ENCODE data around the gene COL4A4. TPM values are rescaled to one million over a fixed set of nuclear protein-coding genes. Genes with fewer than 3 reads are reported as not detected.

COL4A4 gene
- total and polyA plus RNA-seq, 10 donors = 2.0 to 8.4 (median 5.4) TPM

GRCh38 chr2:227130636-227131035 is 33.4 kb downstream of the COL4A4 start:
- intact Hi-C loops (cut with DNase I; ENCODE audit: low total_unique reads) = loop anchor here (2.0 kb wide), 1 partner anchor 108 kb away; no protein-coding TSS in a partner anchor
- WGBS, 5 donors = 83 to 88% (median 86%) methylated on average over 8 of the region's 8 CpGs
- H3K4me3 ChIP-seq = no peak overlapping the region
- H3K27ac ChIP-seq = no peak overlapping the region
- H3K36me3 ChIP-seq = no peaks in the 10 kb centered on the region
- no peaks in the 10 kb centered on the region for H3K9me3 ChIP-seq
- H3K27me3 ChIP-seq (replicated peaks in 1 of 7) = peaks cover 0 to 6% (median 0%) of the 10 kb centered on the region in 7 donors
- TF ChIP-seq POLR2A (IDR thresholded peaks at IDR 0.05) (no peak), CTCF (IDR thresholded peaks at IDR 0.05 in 8 of 11, conservative IDR thresholded peaks at IDR 0.05 in 3 of 11) (no peak), POLR2AphosphoS5 (IDR thresholded peaks at IDR 0.05) (no peak)
- H3K4me1 ChIP-seq = no peaks in the 10 kb centered on the region
- no peak for DNase-seq

GRCh38 chr2:227127201-227127600 is 36.8 kb downstream of the COL4A4 start:
- Histone ChIP-seq H3K36me3 (no peaks in the 10 kb centered on the region), H3K27me3 (replicated peaks in 1 of 7) (peaks cover 0 to 6% (median 0%) of the 10 kb centered on the region in 7 donors), H3K4me1 (no peaks in the 10 kb centered on the region), H3K4me3 (no peak overlapping the region), H3K9me3 (no peaks in the 10 kb centered on the region), H3K27ac (no peak overlapping the region)
- no peak for TF ChIP-seq POLR2A (IDR thresholded peaks at IDR 0.05)
- no peak for TF ChIP-seq POLR2AphosphoS5 (IDR thresholded peaks at IDR 0.05)
- TF ChIP-seq CTCF (IDR thresholded peaks at IDR 0.05 in 8 of 11, conservative IDR thresholded peaks at IDR 0.05 in 3 of 11) = no peak
- WGBS, 5 donors = 56 to 67% (median 64%) methylated on average over 8 of the region's 8 CpGs
- DNase-seq = no peak
- intact Hi-C loops (cut with DNase I; ENCODE audit: low total_unique reads) = loop anchor here (10.0 kb wide), 1 partner anchor 638 kb away; no protein-coding TSS in a partner anchor

- H3K9me3 ChIP-seq = no peaks in the 10 kb centered on the region
- DNase-seq = no peak
- H3K4me3 ChIP-seq = no peak overlapping the region
- no peaks in the 10 kb centered on the region for H3K4me1 ChIP-seq
- peaks cover 0 to 6% (median 0%) of the 10 kb centered on the region in 6 donors for H3K36me3 ChIP-seq
- peaks cover 0 to 6% (median 0%) of the 10 kb centered on the region in 7 donors for H3K27me3 ChIP-seq (replicated peaks in 1 of 7)
- intact Hi-C loops (cut with DNase I; ENCODE audit: low total_unique reads) = loop anchor here (10.0 kb wide), 1 partner anchor 639 kb away; no protein-coding TSS in a partner anchor
- H3K27ac ChIP-seq = no peak overlapping the region
- 72 to 79% (median 73%) methylated on average over 5 of the region's 5 CpGs for WGBS, 5 donors
- TF ChIP-seq CTCF (IDR thresholded peaks at IDR 0.05 in 8 of 11, conservative IDR thresholded peaks at IDR 0.05 in 3 of 11) = no peak
- no peak for TF ChIP-seq POLR2AphosphoS5 (IDR thresholded peaks at IDR 0.05)
- TF ChIP-seq POLR2A (IDR thresholded peaks at IDR 0.05) = no peak
Observed at GRCh38 chr2:227125506-227125905, 38.5 kb downstream of the COL4A4 start.

- TF ChIP-seq CTCF (IDR thresholded peaks at IDR 0.05 in 8 of 11, conservative IDR thresholded peaks at IDR 0.05 in 3 of 11) (no peak), POLR2AphosphoS5 (IDR thresholded peaks at IDR 0.05) (no peak), POLR2A (IDR thresholded peaks at IDR 0.05) (no peak)
- WGBS, 5 donors = 68 to 88% (median 73%) methylated on average over 2 of the region's 2 CpGs
Observed at GRCh38 chr2:227124811-227125210, 39.2 kb downstream of the COL4A4 start.

More at GRCh38 chr2:227124811-227125210, 39.2 kb downstream of the COL4A4 start:
- H3K4me3 ChIP-seq = no peak overlapping the region
- H3K27me3 ChIP-seq (replicated peaks in 1 of 7) = peaks cover 0 to 6% (median 0%) of the 10 kb centered on the region in 7 donors
- no peaks in the 10 kb centered on the region for H3K4me1 ChIP-seq
- no peaks in the 10 kb centered on the region for H3K9me3 ChIP-seq
- no peak for DNase-seq
- H3K27ac ChIP-seq = no peak overlapping the region
- intact Hi-C loops (cut with DNase I; ENCODE audit: low total_unique reads) = loop anchor here (10.0 kb wide), 1 partner anchor 640 kb away; no protein-coding TSS in a partner anchor
- peaks cover 0 to 8% (median 0%) of the 10 kb centered on the region in 6 donors for H3K36me3 ChIP-seq

All from spleen (tissue), 11 donors.